Ishikawa (cell line): ENCODE measurements around the gene MAPK11.

Experiments used
- EP300 ChIP-seq: IDR thresholded peaks from 2 replicates; pipeline ENCODE4 v1.6.1; 2012; ENCODE audit warnings: borderline replicate concordance
- TAF1 ChIP-seq: IDR thresholded peaks from 2 replicates; pipeline ENCODE4 v1.6.1; 2012; ENCODE audit warnings: low read depth, mild to moderate bottlenecking
- TCF12 ChIP-seq: IDR thresholded peaks from 2 replicates; pipeline ENCODE4 v1.6.1; 2012; ENCODE audit warnings: low read depth
- YY1 ChIP-seq: IDR thresholded peaks from 2 replicates; pipeline ENCODE4 v1.6.1; 2012; ENCODE audit warnings: low read depth
- TF ChIP-seq, protein P1 (sequence below): IDR thresholded peaks from 2 replicates; pipeline ENCODE4 v1.6.1; 2012; ENCODE audit warnings: low read depth, mild to moderate bottlenecking

- TF ChIP-seq EP300, result no peak
- TF ChIP-seq, protein P1, sequence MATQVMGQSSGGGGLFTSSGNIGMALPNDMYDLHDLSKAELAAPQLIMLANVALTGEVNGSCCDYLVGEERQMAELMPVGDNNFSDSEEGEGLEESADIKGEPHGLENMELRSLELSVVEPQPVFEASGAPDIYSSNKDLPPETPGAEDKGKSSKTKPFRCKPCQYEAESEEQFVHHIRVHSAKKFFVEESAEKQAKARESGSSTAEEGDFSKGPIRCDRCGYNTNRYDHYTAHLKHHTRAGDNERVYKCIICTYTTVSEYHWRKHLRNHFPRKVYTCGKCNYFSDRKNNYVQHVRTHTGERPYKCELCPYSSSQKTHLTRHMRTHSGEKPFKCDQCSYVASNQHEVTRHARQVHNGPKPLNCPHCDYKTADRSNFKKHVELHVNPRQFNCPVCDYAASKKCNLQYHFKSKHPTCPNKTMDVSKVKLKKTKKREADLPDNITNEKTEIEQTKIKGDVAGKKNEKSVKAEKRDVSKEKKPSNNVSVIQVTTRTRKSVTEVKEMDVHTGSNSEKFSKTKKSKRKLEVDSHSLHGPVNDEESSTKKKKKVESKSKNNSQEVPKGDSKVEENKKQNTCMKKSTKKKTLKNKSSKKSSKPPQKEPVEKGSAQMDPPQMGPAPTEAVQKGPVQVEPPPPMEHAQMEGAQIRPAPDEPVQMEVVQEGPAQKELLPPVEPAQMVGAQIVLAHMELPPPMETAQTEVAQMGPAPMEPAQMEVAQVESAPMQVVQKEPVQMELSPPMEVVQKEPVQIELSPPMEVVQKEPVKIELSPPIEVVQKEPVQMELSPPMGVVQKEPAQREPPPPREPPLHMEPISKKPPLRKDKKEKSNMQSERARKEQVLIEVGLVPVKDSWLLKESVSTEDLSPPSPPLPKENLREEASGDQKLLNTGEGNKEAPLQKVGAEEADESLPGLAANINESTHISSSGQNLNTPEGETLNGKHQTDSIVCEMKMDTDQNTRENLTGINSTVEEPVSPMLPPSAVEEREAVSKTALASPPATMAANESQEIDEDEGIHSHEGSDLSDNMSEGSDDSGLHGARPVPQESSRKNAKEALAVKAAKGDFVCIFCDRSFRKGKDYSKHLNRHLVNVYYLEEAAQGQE, result no peak
- no peak for TF ChIP-seq TAF1
- TF ChIP-seq YY1, result no peak
- no peak for TF ChIP-seq TCF12
Measured at GRCh38 chr22:50250249-50250554, 20.0 kb downstream of the MAPK11 start.
